HepG2 (cell line): Measurements from ENCODE around the gene MRPL18. TPM values are rescaled to one million over a fixed set of nuclear protein-coding genes. Genes with fewer than 3 reads are reported as not detected.

Source experiments
- ATAC-seq: fragments of 200-7000 bp; cut with Tn5 transposase; 3 replicates; pipeline ENCODE4 v1.9.1; 2020; ENCODE audit warnings: mild to moderate bottlenecking, moderate library complexity
- BruUV-seq: library from RNA; stranded (reverse); fragments of 400-500 nt; replicated peaks from 2 replicates; lab custom pipeline; 2021; lab: Mats Ljungman, UMichigan
- CTCF ChIA-PET: fragments of 300-600 bp; formaldehyde crosslinking; extraction: SDS; loops from one replicate; lab custom pipeline; 2021; ENCODE audit warnings: low total read pairs, inconsistent platforms, low intra/inter-chr PET ratio; lab: Yijun Ruan, JAX
- POLR2A ChIA-PET: fragments of 350-600 bp; sonication (Branson Sonifier 250); formaldehyde crosslinking; loops from one replicate; lab custom pipeline; 2020; ENCODE audit warnings: antibody characterized with exemption, inconsistent platforms; lab: Yijun Ruan, JAX
- DNase-seq: peaks from one replicate; pipeline ENCODE4 v3.0.0-alpha.2; 2015; ENCODE audit warnings: low spot score
- FAIRE-seq: peaks from 3 replicates; lab custom pipeline; 2011; peaks lifted over from hg19 to GRCh38; lab: Jason Lieb, UNC
- H2AFZ ChIP-seq: one replicate; pipeline ENCODE4 v1.6.1; 2011; ENCODE audit warnings: low read length, inconsistent platforms
- H3K27ac ChIP-seq: fragments of 300-600 bp; 3 replicates; pipeline ENCODE4 v1.8.0; 2011; ENCODE audit warnings: mixed run types, mild to moderate bottlenecking, mixed read lengths, low read length, inconsistent platforms; ENCODE audit not compliant: insufficient read depth; ENCODE audit errors: extremely low read length
- H3K27me3 ChIP-seq, 2 experiments: fragments of 200-600 bp in 1 of 2; 2 replicates in 1 of 2; 3 replicates in 1 of 2; pipeline versions ENCODE4 v1.6.0 to v1.8.0; 2011; ENCODE audit warnings: low read length in 2 of 2, mild to moderate bottlenecking in 2 of 2, moderate library complexity in 2 of 2, inconsistent platforms in 1 of 2; ENCODE audit not compliant: insufficient read depth in 2 of 2, control insufficient read depth in 1 of 2
- H3K36me3 ChIP-seq, 2 experiments: fragments of 200-600 bp in 1 of 2; replicated peaks in 1 of 2; 2 replicates in 1 of 2; 3 replicates in 1 of 2; pipeline versions ENCODE4 v1.5.1 to v1.8.0; 2011; ENCODE audit warnings: low read length in 2 of 2, inconsistent platforms in 1 of 2; ENCODE audit not compliant: insufficient read depth in 2 of 2, control insufficient read depth in 1 of 2
- H3K4me1 ChIP-seq: 2 replicates; pipeline ENCODE4 v1.5.1; 2012; ENCODE audit warnings: low read length, inconsistent platforms; ENCODE audit not compliant: insufficient read depth
- H3K4me2 ChIP-seq: 2 replicates; pipeline ENCODE4 v1.6.0; 2011; ENCODE audit warnings: low read depth, low read length, inconsistent platforms
- H3K4me3 ChIP-seq, 3 experiments: fragments of 200-600 bp in 1 of 3; sonication (generic), shearing (Covaris generic) in 1 of 3; replicated peaks in 1 of 3; 2 replicates each; pipeline ENCODE4 v1.5.1; 2011 to 2016; ENCODE audit warnings: low read length in 3 of 3, inconsistent platforms in 2 of 3, low read depth in 2 of 3, mild to moderate bottlenecking in 2 of 3, control low read depth in 1 of 3, mixed read lengths in 1 of 3; ENCODE audit not compliant: insufficient read depth in 1 of 3
- H3K79me2 ChIP-seq: one replicate; pipeline ENCODE4 v1.6.1; 2011; ENCODE audit warnings: low read length, inconsistent platforms; ENCODE audit not compliant: insufficient read depth
- H3K9ac ChIP-seq: 2 replicates; pipeline ENCODE4 v1.6.0; 2011; ENCODE audit warnings: mild to moderate bottlenecking, low read depth, low read length, inconsistent platforms; ENCODE audit not compliant: insufficient read depth
- H3K9me3 ChIP-seq: 2 replicates; pipeline ENCODE4 v1.5.1; 2012; ENCODE audit warnings: mild to moderate bottlenecking, low read length
- H4K20me1 ChIP-seq: 2 replicates; pipeline ENCODE4 v1.6.0; 2011; ENCODE audit warnings: inconsistent platforms, mild to moderate bottlenecking, low read length, moderate library complexity; ENCODE audit not compliant: insufficient read depth
- ATF7-NPFF ChIP-seq: sonication (generic); formaldehyde crosslinking; IDR thresholded peaks from 2 replicates; pipeline ENCODE4 v1.8.1; 2023; ENCODE audit warnings: mild to moderate bottlenecking, low read depth, missing genetic modification reagents, moderate library complexity
- CC2D1A ChIP-seq: sonication (generic); formaldehyde crosslinking; IDR thresholded peaks from 2 replicates; pipeline ENCODE4 v1.8.1; 2023; ENCODE audit warnings: mild to moderate bottlenecking, missing genetic modification reagents
- CEBPZ ChIP-seq: IDR thresholded peaks from 2 replicates; pipeline ENCODE4 v1.6.1; 2012; ENCODE audit warnings: low read length, improper control_type of control experiment
- ESRRA ChIP-seq: sonication (generic); formaldehyde crosslinking; IDR thresholded peaks from 2 replicates; pipeline ENCODE4 v1.5.1; 2020; ENCODE audit warnings: mild to moderate bottlenecking, low read depth, missing genetic modification reagents
- HDAC2 ChIP-seq: sonication (generic); formaldehyde crosslinking; IDR thresholded peaks from 2 replicates; pipeline ENCODE4 v1.4.0; 2020; ENCODE audit warnings: missing genetic modification reagents
- HNRNPL ChIP-seq: fragments of 200-400 bp; formaldehyde crosslinking; IDR thresholded peaks from 2 replicates; pipeline ENCODE4 v1.6.1; 2017; ENCODE audit warnings: mild to moderate bottlenecking, low read depth, low read length
- KLF12 ChIP-seq: sonication (generic); formaldehyde crosslinking; IDR thresholded peaks from 2 replicates; pipeline ENCODE4 v1.4.0; 2020; ENCODE audit warnings: missing genetic modification reagents, borderline replicate concordance
- NPAS2 ChIP-seq: sonication (generic); formaldehyde crosslinking; IDR thresholded peaks from 2 replicates; pipeline ENCODE4 v1.8.0; 2022; ENCODE audit warnings: mild to moderate bottlenecking, missing genetic modification reagents, borderline replicate concordance
- PBX2 ChIP-seq: IDR thresholded peaks from 2 replicates; pipeline ENCODE4 v1.6.1; 2016; ENCODE audit warnings: control low read depth
- REPIN1 ChIP-seq: sonication (generic); formaldehyde crosslinking; IDR thresholded peaks from 2 replicates; pipeline ENCODE4 v1.8.0; 2022; ENCODE audit warnings: missing genetic modification reagents, low read depth, mild to moderate bottlenecking, borderline replicate concordance
- SIN3B ChIP-seq: fragments of 150-350 bp; IDR thresholded peaks from 2 replicates; pipeline ENCODE4 v1.6.1; 2014; ENCODE audit warnings: low read length
- TEF ChIP-seq: sonication (generic); formaldehyde crosslinking; IDR thresholded peaks from 2 replicates; pipeline ENCODE4 v1.5.0; 2020; ENCODE audit warnings: missing genetic modification reagents
- TGIF2 ChIP-seq: IDR thresholded peaks from 2 replicates; pipeline ENCODE4 v1.6.1; 2016; ENCODE audit warnings: control low read depth, missing compliant biosample characterization
- U2AF1 ChIP-seq: fragments of 200-400 bp; formaldehyde crosslinking; optimal IDR thresholded peaks from 2 replicates; pipeline ENCODE3; 2017; ENCODE audit warnings: mild to moderate bottlenecking, low read depth, low read length
- ZNF235 ChIP-seq: sonication (generic); formaldehyde crosslinking; IDR thresholded peaks from 2 replicates; pipeline ENCODE4 v1.8.1; 2023; ENCODE audit warnings: mild to moderate bottlenecking, missing genetic modification reagents, borderline replicate concordance
- ZNF282 ChIP-seq: fragments of 450-650 bp; IDR thresholded peaks from 2 replicates; pipeline ENCODE4 v1.6.1; 2018; ENCODE audit not compliant: partially characterized antibody
- ZNF510 ChIP-seq: sonication (generic); formaldehyde crosslinking; IDR thresholded peaks from 2 replicates; pipeline ENCODE4 v1.4.0; 2020; ENCODE audit warnings: low read depth, mild to moderate bottlenecking, missing genetic modification reagents
- ZNF761 ChIP-seq: sonication (generic); formaldehyde crosslinking; conservative IDR thresholded peaks from 2 replicates; pipeline ENCODE4 v1.4.0; 2020; ENCODE audit warnings: mild to moderate bottlenecking, missing genetic modification reagents
- ZSCAN21 ChIP-seq: sonication (generic); formaldehyde crosslinking; IDR thresholded peaks from 2 replicates; pipeline ENCODE4 v1.8.0; 2022; ENCODE audit warnings: mild to moderate bottlenecking, missing genetic modification reagents, moderate library complexity, borderline replicate concordance
- WGBS: methylation state at CpG from one replicate; pipeline ENCODE4 v1.1.6; 2017; ENCODE audit warnings: low lambda C conversion rate; 5-methylcytosine and 5-hydroxymethylcytosine counted together
- in situ Hi-C: cut with HindIII; loops from 2 replicates; pipeline ENCODE4 v1.10.0; 2017; ENCODE audit warnings: low pct_unique_long_range_greater_than_20kb; ENCODE audit not compliant: extremely low pct_ligation_motif_present
- intact Hi-C: fragments of 100-400 bp; cut with micrococcal nuclease; formaldehyde crosslinking; loops from one replicate; pipeline ENCODE4 v1.10.0; 2022; ENCODE audit not compliant: unreplicated experiment
- polyA plus RNA-seq, 8 experiments: library from polyadenylated mRNA; depleted of rRNA in 3 of 8; stranded (reverse) in 7 of 8; unstranded in 1 of 8; fragments of >200 nt; fragmentation: Illumina TruSeq in 4 of 8; extraction: Trizol in 4 of 8; gene quantifications; 2 replicates each; pipeline versions ENCODE4 v1.2.1 to v1.2.3, GENCODE V29; 2011 to 2016; ENCODE audit warnings: low read depth in 4 of 8, missing spikeins in 1 of 8, mixed read lengths in 1 of 8; ENCODE audit not compliant: insufficient read depth in 1 of 8
- total RNA-seq, 5 experiments: library from RNA; depleted of rRNA; stranded (reverse); fragments of >200 nt; fragmentation: Illumina TruSeq; extraction: Trizol; gene quantifications; 2 replicates each; pipeline ENCODE4 v1.2.3, GENCODE V29; 2016; ENCODE audit warnings: low read depth in 1 of 5

The MRPL18 gene
- total and polyA plus RNA-seq, 2 of the 13 experiments (the other 11 are each of a cell fraction or from before 2014, with no cell fraction given), result 85.6 to 176 TPM

- TF ChIP-seq HDAC2 (no peak), ESRRA (CRISPR knock-in tag) (no peak), ZSCAN21 (CRISPR knock-in tag) (no peak), KLF12 (no peak), CC2D1A (CRISPR knock-in tag) (no peak)
- TF ChIP-seq, all 625 proteins: peak for 0
These were observed 45.2 kb upstream of the MRPL18 start (continued) for GRCh38 chr6:159745081-159745480.

- CTCF ChIA-PET, result no interaction called here
- in situ Hi-C loops (no loop called here), intact Hi-C loops (no loop called here)
- no peak for DNase-seq
- no TSS peak for BruUV-seq
- H3K9ac ChIP-seq, result no peak overlapping the region
- TF ChIP-seq ZNF282 (no peak), TGIF2 (CRISPR knock-in tag) (no peak), PBX2 (no peak), U2AF1 (no peak), ZNF761 (CRISPR knock-in tag) (no peak), ATF7-NPFF (no peak), REPIN1 (CRISPR knock-in tag) (no peak), NPAS2 (CRISPR knock-in tag) (no peak), ZNF235 (CRISPR knock-in tag) (no peak), TEF (CRISPR knock-in tag) (no peak), CEBPZ (no peak), HNRNPL (no peak), ZNF510 (no peak), SIN3B (no peak)
- no peak overlapping the region for H3K4me3 ChIP-seq
- no peak overlapping the region for H2AFZ ChIP-seq
- 100% methylated on average over 1 of the region's 1 CpG for WGBS
- H3K79me2 ChIP-seq, result peaks cover 18% of the 10 kb centered on the region
- H3K4me2 ChIP-seq, result no peak overlapping the region
- ATAC-seq, result no peak
- H3K36me3 ChIP-seq, result peaks cover 26 to 89% of the 10 kb centered on the region in 2 experiments
- H3K27me3 ChIP-seq, result no peaks in the 10 kb centered on the region
- no peaks in the 10 kb centered on the region for H3K4me1 ChIP-seq
- 0 out of 2 replicates have a peak, but pooled peaks cover 4% of the 10 kb centered on the region for H4K20me1 ChIP-seq
- no peak for FAIRE-seq
- POLR2A ChIA-PET, result no interaction called here
- H3K27ac ChIP-seq, result no peak overlapping the region
- H3K9me3 ChIP-seq, result no peaks in the 10 kb centered on the region
These were observed 43.5 kb upstream of the MRPL18 start for GRCh38 chr6:159746759-159747158.
